Measurements from ENCODE around the gene WNT9B. TPM values are rescaled to one million over a fixed set of nuclear protein-coding genes. Genes with fewer than 3 reads are reported as not detected.

The WNT9B gene
- total RNA-seq, 1 experiment from 2014 or later: 0.70 TPM

GRCh38 chr17:46910179-46910927 is 59.0 kb downstream of the WNT9B start:
- Histone ChIP-seq H3K23me2 (ENCODE audit: insufficient read length, low read depth, low read length, poor library complexity, severe bottlenecking) (no peaks in the 10 kb centered on the region), H3K4me1 (ENCODE audit: insufficient read depth, low read length) (no peaks in the 10 kb centered on the region), H3K14ac (ENCODE audit: insufficient read depth, low read length) (no peak overlapping the region), H3K56ac (ENCODE audit: insufficient read length, low read depth, low read length) (no peak overlapping the region), H3K79me2 (ENCODE audit: insufficient read depth, low read length) (no peaks in the 10 kb centered on the region), H2AK5ac (ENCODE audit: insufficient read length, low read length) (no peak overlapping the region), H3K4ac (ENCODE audit: low read depth, low read length) (no peak overlapping the region), H2BK12ac (ENCODE audit: insufficient read length, low read depth, low read length) (no peak overlapping the region), H3K23ac (ENCODE audit: insufficient read length, low read depth, low read length) (no peak overlapping the region), H3K4me2 (ENCODE audit: insufficient read depth, insufficient read length, low read length) (no peak overlapping the region), H4K20me1 (ENCODE audit: control insufficient read depth, insufficient read depth, insufficient read length) (no peaks in the 10 kb centered on the region), H3K9me3 (ENCODE audit: control insufficient read depth, low read depth, low read length) (no peaks in the 10 kb centered on the region), H2BK120ac (ENCODE audit: low read depth, low read length, poor library complexity, severe bottlenecking) (no peak overlapping the region), H2BK5ac (ENCODE audit: insufficient read length, low read length) (no peak overlapping the region), H2BK20ac (ENCODE audit: low read depth, low read length, poor library complexity, severe bottlenecking) (no peak overlapping the region), H3T11ph (ENCODE audit: low read length) (no peak overlapping the region), H3K27ac (ENCODE audit: insufficient read length, low read depth, low read length) (no peak overlapping the region), H2AFZ (ENCODE audit: low read length) (no peak overlapping the region), H3K27me3 (ENCODE audit: insufficient read depth, low read length) (no peaks in the 10 kb centered on the region), H3K79me1 (ENCODE audit: insufficient read depth, low read depth, low read length, poor library complexity, severe bottlenecking) (no peaks in the 10 kb centered on the region), H4K5ac (ENCODE audit: insufficient read length, low read depth, low read length) (no peak overlapping the region), H4K91ac (ENCODE audit: insufficient read length, low read depth, low read length) (no peak overlapping the region), H2BK15ac (ENCODE audit: low read depth, low read length) (no peak overlapping the region), H4K8ac (replicated peaks; ENCODE audit: insufficient read length, low read depth, low read length) (no peak overlapping the region), H3K18ac (ENCODE audit: insufficient read length, low read depth, low read length) (no peak overlapping the region), H3K9ac (ENCODE audit: extremely low read depth, insufficient read length, low read length) (no peak overlapping the region)
- Mint-ChIP-seq H3K27me3 (ENCODE audit: low read depth) (peaks cover 25% of the 10 kb centered on the region), H3K4me1 (peaks cover 9 to 15% of the 10 kb centered on the region in 2 experiments), H3K4me3 (no peak overlapping the region), H3K27ac (no peak overlapping the region; a peak in 2 of 7 replicates), H3K36me3 (ENCODE audit: insufficient read depth in 1 of 3, low read depth in 3 of 3) (no peaks in the 10 kb centered on the region), H3K9me3 (no peaks in the 10 kb centered on the region)
- WGBS (ENCODE audit: extremely low coverage, insufficient read length, low lambda C conversion rate): no CpG with 5 or more reads among the region's 10 CpGs
- DNase-seq: no peak
- TF ChIP-seq CTCF (conservative IDR thresholded peaks at IDR 0.05): no peak
